Measurements from ENCODE around the gene HMGXB4. TPM values are rescaled to one million over a fixed set of nuclear protein-coding genes. Genes with fewer than 3 reads are reported as not detected.

The HMGXB4 gene
- total RNA-seq, 1 donor from 2014 or later: 25.7 TPM

- Mint-ChIP-seq H3K9me3 (ENCODE audit: unreplicated experiment) (no peaks in the 10 kb centered on the region), H3K4me3 (ENCODE audit: unreplicated experiment) (no peak overlapping the region), H3K4me1 (ENCODE audit: unreplicated experiment) (no peaks in the 10 kb centered on the region), H3K27me3 (ENCODE audit: unreplicated experiment) (no peaks in the 10 kb centered on the region), H3K27ac (ENCODE audit: unreplicated experiment) (no peak overlapping the region), H3K36me3 (ENCODE audit: unreplicated experiment) (peaks cover 8% of the 10 kb centered on the region)
- no peak for DNase-seq (ENCODE audit: extremely low spot score, unreplicated experiment)
- no peak for TF ChIP-seq CTCF (IDR thresholded peaks at IDR 0.05)
Observed at GRCh38 chr22:35343664-35344550, 86.6 kb downstream of the HMGXB4 start.

- DNase-seq (ENCODE audit: extremely low spot score, unreplicated experiment): no peak
- Mint-ChIP-seq H3K4me3 (ENCODE audit: unreplicated experiment) (no peak overlapping the region), H3K9me3 (ENCODE audit: unreplicated experiment) (no peaks in the 10 kb centered on the region), H3K36me3 (ENCODE audit: unreplicated experiment) (peaks cover 6% of the 10 kb centered on the region), H3K27ac (ENCODE audit: unreplicated experiment) (no peak overlapping the region), H3K4me1 (ENCODE audit: unreplicated experiment) (peaks cover 9% of the 10 kb centered on the region), H3K27me3 (ENCODE audit: unreplicated experiment) (no peaks in the 10 kb centered on the region)
- TF ChIP-seq CTCF (IDR thresholded peaks at IDR 0.05): no peak
Observed at GRCh38 chr22:35344956-35345690, 87.8 kb downstream of the HMGXB4 start.

Small RNA genes within 50 kb of the gene (microRNA-seq; reads per million reads assigned to microRNA genes)
- gene MIR3909 (ENCODE audit: unreplicated experiment): 9.9 reads per million, percentile 13 among the genes with 10 or more reads in this experiment
- gene MIR6069 (ENCODE audit: unreplicated experiment): not detected

Other genes starting within 250 kb of the HMGXB4 start
- not detected in 2 replicates for gene ISX, start 191.3 kb upstream of the HMGXB4 start, total RNA-seq
- 55.5 and 57.6 TPM in 2 replicates for gene TOM1, start 42.4 kb downstream of the HMGXB4 start, total RNA-seq
- 37.2 and 44.3 TPM in 2 replicates for gene HMOX1, start 123.6 kb downstream of the HMGXB4 start, total RNA-seq
- gene MCM5, start 142.6 kb downstream of the HMGXB4 start, total RNA-seq: 26.4 and 28.5 TPM in 2 replicates